Stimulated activated CD8-positive, alpha-beta memory T cell treated with anti-CD3 and anti-CD28 coated beads, Interleukin-7, amount 100 ng/mL, for 48 hours (primary cell): ENCODE measurements around the gene LPP.

Source experiments
- DNase-seq, 2 donors: peaks; one replicate each; pipeline ENCODE4 v3.0.0-alpha.2; 2020; ENCODE audit warnings: low read depth in 1 of 2; ENCODE audit errors: extremely low read depth in 1 of 2

The LPP gene

GRCh38 chr3:188135271-188135670 is 18.7 kb upstream of the LPP start:
- no peak for DNase-seq

- DNase-seq: no peak
These were observed 16.9 kb upstream of the LPP start for GRCh38 chr3:188137051-188137450.

- no peak for DNase-seq
These were observed 14.5 kb upstream of the LPP start for GRCh38 chr3:188139466-188139865.

- no peak for DNase-seq
These were observed 7.7 kb upstream of the LPP start for GRCh38 chr3:188146219-188146618.

- DNase-seq: no peak
These were observed 6.2 kb upstream of the LPP start for GRCh38 chr3:188147782-188148181.

GRCh38 chr3:188148318-188148717 is 5.6 kb upstream of the LPP start:
- no peak for DNase-seq

GRCh38 chr3:188149587-188149986 is 4.4 kb upstream of the LPP start:
- DNase-seq: no peak

- DNase-seq: no peak
These were observed 3.0 kb upstream of the LPP start for GRCh38 chr3:188150982-188151381.

- no peak for DNase-seq
These were observed 2.5 kb upstream of the LPP start for GRCh38 chr3:188151438-188151837.

- DNase-seq: no peak
These were observed 1.1 kb upstream of the LPP start for GRCh38 chr3:188152660-188153436.

GRCh38 chr3:188153437-188154013 is 432 bp upstream of the LPP start:
- no peak for DNase-seq

GRCh38 chr3:188154809-188155574 is 1.0 kb downstream of the LPP start:
- no peak for DNase-seq

GRCh38 chr3:188156056-188156455 is 2.1 kb downstream of the LPP start:
- DNase-seq: peak in 1 of 2 donors; percentile 45

- DNase-seq: no peak
These were observed 3.5 kb downstream of the LPP start for GRCh38 chr3:188157407-188157806.

GRCh38 chr3:188157971-188158370 is 4.0 kb downstream of the LPP start:
- DNase-seq: no peak

GRCh38 chr3:188158731-188159310 is 4.9 kb downstream of the LPP start:
- no peak for DNase-seq

- DNase-seq: no peak
These were observed 6.8 kb downstream of the LPP start for GRCh38 chr3:188160751-188161150.

GRCh38 chr3:188164248-188164687 is 10.3 kb downstream of the LPP start:
- DNase-seq: no peak

GRCh38 chr3:188165596-188165995 is 11.6 kb downstream of the LPP start:
- DNase-seq: no peak

- DNase-seq: no peak
These were observed 12.5 kb downstream of the LPP start for GRCh38 chr3:188166441-188166840.

GRCh38 chr3:188168186-188168585 is 14.2 kb downstream of the LPP start:
- no peak for DNase-seq
